HG03354 (cell line): ENCODE data around the gene LRRIQ4.

Experiments used
- ATAC-seq: cut with Tn5 transposase; IDR thresholded peaks from one replicate; pipeline ENCODE4 v1.9.1; 2021; ENCODE audit warnings: mild to moderate bottlenecking; ENCODE audit not compliant: unreplicated experiment, poor library complexity, severe bottlenecking

LRRIQ4 gene

DNA sequence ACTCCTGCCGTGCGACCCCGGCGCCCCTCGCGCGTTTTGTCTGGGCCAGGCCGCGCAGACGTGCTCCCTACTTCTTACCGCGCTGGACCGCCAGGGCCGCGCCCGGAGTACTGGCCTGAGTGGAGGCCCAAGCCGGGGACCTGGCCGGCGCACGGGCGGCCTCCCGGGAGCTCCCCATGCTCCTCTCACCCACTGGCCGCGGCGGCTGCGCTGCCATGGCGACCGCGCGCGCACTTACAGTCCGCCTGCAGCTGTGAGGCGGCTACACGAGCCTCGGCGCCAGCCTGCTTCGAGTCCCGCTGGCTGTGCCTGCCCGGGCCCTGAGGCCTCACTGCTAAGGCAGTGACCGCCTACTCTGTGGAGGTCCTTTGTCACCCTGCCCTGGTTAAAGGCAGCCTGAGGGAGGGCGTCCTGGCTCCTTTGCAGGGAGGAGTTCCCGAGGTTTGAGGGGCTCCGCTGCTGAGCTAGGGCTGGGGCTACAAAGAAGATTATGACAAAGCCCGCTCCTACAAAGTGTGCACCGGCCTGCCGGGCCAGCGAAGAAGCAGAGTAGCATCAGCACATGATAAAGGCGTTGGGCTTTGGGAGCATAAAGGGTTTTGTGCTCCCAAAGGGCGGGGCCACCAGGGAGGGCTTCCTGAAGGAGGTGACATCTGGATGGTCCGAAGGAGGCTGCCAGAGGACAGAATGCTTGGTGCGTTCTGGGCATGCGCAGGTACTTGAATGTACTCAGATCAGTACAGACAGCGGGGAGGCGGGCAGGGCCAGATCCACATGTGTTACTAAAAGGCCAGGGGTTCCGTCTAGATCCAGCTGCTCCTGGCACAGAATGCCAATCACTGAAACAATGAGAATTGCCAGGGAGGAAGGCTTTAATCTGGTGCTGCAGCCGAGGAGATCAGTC, at the start of gene LRRIQ4, which contains the start of gene LRRC34:
TSS of gene LRRIQ4 (plus strand) at position 539 of the 904 bp plus-strand sequence. CDS start 9,052 bp downstream, outside the sequence.
TSS of gene LRRC34 (minus strand) at position 573 of the 904 bp plus-strand sequence. CDS start at position 217, 356 bp downstream.
- ATAC-seq = peak; percentile 72

DNA sequence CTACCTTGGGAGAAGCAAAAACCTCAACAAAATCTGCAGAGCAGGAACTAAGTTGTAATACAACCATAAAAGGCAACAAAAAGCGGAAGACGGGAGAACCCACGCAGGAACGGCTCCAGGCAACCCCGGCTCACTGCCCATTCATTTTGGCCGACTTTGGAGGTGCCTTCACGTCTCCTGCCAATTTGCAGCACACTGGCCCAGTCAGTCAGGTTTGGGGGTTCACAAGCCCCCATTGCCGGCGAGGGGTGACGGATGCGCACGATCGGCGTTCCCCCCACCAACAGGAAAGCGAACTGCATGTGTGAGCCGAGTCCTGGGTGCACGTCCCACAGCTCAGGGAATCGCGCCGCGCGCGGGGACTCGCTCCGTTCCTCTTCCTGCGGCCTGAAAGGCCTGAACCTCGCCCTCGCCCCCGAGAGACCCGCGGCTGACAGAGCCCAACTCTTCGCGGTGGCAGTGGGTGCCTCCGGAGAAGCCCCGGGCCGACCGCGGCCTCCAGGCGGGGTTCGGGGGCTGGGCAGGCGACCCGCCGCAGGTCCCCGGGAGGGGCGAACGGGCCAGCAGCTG, 48.3 kb upstream of the LRRIQ4 start:
- ATAC-seq = peak; percentile 39

DNA sequence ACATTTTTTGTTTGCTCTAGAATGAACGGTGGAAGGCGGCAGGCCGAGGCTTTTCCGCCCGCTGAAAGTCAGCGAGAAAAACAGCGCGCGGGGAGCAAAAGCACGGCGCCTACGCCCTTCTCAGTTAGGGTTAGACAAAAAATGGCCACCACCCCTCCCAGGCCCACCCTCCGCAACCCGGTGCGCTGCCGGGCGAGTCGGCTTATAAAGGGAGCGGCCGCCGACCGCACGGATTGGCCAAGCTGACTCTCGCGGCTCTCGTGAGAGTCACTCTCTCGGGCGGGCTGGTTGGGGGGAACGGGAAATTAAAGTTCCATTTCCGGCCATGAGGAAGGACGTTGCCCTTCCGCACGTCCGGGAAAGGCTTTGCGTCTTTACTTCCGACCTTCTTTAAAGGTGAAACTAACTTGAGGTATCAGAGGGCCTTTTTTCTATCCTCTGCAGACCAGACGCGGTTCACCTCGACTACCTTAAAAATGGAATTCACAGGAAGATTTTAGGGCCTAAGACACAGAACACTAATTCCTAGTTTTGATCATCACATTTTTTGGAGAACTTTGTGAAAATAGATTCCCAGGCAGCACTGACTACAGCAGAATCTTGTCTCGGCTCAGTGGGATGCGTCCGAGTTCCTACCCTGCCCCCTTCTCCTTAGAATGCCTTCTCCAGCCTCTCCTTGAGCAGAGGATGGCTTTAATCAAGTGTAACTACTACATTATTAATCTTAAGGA, 47.6 kb upstream of the LRRIQ4 start, which contains the start of gene TERC:
TSS of gene TERC (minus strand) at position 179 of the 731 bp plus-strand sequence.
- ATAC-seq = peak; percentile 84

DNA sequence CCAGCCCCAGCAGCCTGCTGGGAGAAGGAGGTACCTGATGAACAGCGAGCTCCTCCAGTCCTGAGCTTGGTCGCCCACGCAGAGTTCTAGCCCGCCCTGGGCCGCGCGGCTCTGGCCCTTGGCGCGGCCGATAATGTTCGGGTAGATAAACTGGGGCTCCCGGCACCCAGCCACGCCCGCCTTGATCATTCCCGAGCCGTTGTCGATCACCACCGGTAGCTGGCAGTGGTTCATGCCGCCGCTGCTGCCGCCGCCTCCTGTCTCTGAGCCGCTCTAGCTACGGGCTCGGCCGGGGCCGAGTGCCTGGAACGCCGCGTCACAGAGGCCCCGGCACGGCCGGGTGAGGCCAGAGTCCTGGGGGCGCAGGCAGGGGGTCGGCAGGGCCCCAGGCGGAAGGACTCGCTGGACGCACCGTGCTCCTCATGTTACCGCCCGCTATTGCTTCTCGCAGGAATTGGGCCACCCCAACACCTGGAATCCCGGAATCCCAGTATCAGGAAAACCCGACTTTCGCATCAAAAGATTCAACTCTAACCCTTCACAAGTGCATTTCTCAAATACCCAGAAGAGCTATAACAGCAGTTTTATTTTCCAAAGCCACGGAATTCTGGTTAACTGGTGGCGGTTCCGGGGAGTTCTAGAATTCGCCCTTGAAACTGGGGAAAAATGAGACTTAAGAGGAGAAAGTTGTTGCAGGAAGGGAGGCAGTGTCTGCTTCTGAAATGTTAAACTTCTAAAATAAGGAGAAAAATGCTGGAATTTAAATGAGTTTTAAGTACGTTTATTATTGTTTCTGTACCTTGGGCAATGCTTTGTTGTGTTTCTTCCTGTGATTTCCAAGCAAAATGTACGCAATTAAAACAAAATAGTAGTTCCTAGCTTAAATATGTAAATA, 43.1 kb upstream of the LRRIQ4 start, which contains the start of gene ACTRT3:
TSS of gene ACTRT3 (minus strand) at position 275 of the 895 bp plus-strand sequence. CDS start at position 234, 41 bp downstream.
- peak; percentile 26 for ATAC-seq

DNA sequence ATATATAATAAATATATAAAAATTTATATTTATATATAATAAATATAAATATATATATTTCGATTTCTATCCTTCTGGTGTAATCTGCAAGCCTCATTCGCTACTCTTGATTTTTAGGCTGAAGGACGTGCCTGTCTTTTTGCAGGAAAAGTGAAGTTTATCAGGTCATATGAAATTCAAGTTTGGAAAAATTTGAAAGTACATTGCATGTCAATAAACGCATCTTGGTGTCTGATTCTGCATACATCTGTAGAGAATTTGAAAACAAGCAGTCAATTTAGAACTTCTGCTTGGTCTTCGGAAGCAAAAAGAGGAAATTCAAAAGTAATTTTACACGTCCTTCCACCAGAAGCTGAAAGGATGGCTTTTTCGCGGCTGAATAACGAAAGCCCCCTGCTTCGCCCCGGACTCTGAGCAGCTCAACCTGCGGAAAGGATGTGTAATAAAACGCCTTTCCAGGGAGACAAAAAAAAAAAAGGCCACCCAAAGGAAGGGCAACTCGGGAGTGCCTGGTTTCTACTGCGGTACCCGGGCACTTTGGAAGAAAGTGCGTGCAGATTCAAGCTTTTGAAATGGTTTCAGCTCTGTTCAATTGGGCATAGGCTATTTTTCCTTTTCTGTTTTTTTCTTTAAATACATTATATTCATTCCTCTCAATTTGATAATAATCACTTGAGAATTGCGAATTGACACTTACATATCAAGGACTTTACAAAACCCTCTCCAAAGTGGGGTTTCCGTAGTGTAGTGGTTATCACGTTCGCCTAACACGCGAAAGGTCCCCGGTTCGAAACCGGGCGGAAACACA, 41.0 kb upstream of the LRRIQ4 start:
- ATAC-seq = peak; percentile 19

DNA sequence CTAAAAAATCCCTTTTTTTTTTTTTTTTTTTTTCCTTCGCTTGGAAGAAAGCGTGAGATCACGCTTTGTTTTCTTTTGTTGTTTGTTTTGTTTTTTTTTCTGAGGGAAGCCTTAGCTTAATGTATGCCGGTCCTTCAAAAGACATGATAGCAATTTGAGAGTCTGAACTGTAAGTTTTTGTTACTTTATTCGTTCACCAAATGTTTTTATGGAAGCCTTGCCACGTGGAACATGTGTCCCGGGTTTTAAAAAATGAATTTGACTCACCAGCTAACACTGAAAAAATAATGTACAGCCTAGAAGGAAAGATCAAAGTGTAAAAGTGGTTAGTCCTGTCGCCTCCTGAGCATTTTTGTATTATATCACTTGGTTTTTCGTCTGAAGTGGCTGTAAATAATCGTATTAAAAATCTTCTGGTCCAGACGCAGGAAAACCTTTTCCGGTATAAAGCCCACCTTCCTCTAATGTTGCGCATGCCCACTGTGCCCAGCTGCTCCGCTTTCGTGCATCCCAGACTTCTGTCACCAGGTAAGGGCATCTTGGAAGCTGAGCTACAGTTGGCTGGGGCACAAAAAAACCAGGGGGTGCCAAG, 40.3 kb upstream of the LRRIQ4 start:
- ATAC-seq = peak; percentile 7

DNA sequence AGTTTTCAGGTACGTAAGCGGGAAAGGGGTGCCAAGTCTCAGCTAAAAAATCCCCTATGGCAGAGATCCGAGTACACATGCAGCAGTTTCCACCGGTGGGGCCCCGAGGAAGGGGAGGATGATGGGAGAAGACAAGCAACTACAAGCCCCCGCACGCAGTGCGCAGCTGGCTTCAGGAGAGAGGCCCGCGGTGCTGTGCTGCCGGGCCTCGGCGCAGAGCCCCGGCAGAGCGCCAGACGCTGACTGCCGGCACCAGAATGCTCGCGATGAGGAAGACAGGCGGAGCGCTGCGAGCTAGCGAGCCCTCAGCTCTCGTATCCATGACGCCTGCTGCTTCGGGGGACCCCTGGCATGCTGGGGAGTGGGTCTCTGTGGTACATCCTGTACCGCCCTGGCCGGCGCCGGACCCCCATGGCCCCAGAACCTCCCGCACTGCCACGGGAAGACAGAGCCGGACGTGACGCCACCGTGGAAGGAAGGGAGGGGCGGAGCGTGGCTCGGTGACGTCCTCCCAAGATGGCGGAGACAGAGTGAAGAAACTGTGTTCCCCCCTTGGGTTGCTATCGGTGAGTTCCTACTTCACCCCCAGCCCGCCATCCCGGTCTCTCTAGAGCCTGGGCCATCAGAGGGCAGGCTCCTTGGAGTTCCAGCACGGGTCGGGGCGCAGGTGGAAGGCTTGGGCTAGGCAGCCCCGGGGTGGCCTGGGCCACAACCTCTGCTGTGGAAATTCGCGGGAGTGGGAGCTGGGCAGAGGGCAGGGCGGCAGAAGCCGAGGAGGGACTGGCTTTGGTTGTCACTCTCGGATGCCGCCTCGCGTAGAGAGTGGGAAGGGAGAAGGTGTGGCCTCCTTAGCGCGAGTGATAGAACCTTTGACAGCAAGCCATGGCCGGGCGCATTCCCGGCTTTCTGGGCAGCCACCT, 39.5 kb upstream of the LRRIQ4 start, which contains the start of gene MYNN:
TSS of gene MYNN (plus strand) at position 500 of the 920 bp plus-strand sequence. CDS start 900 bp downstream, outside the sequence.
- peak; percentile 85 for ATAC-seq

DNA sequence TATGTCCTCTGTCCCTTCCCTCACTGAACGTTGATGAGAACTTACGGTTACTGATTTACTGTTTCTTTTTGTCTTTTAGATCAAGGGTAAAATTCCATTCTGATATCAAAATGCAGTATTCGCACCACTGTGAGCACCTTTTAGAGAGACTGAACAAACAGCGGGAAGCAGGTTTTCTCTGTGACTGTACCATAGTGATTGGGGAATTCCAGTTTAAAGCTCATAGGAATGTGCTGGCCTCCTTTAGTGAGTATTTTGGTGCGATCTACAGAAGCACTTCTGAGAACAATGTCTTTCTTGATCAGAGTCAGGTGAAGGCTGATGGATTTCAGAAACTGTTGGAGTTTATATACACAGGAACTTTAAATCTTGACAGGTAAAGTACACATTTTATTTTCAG, 38.5 kb upstream of the LRRIQ4 start:
- no peak for ATAC-seq

DNA sequence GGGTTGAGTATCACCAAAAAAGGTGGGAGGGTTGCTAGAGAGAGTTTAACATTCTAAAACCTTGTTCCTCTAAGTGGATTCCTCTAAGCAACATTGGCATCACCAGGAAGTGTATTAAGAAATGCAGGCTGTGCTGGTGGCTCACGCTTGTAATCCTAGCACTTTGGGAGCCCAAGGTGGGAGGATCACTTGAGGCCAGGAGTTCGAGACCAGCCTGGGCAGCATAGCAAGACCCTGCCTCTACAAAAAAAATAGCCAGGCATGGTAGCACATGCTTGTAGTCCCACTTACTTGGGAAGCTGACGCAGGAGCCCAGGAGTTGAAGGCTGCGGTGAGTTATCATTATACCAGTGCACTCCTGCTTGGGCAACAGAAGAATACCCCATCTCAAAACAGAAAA, 34.8 kb upstream of the LRRIQ4 start:
- no peak for ATAC-seq

DNA sequence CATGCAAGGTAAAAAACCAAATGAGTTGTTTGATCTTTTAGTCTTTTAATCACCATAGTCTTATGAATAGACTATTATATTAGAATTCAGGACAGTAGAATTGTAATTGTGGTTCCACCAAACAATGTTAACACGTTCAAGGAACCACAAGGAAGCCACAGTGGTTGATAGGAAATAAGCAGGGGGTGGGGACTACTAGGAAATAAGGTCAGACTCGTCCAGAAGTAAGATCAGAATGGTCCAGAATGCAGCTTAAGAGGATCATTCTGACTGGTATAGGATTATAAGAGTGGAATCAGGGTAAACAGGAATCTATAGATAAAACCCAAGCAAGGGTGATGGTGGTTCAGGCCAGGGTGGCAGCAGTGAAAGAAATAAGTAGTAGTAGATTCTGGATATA, 31.9 kb upstream of the LRRIQ4 start:
- no peak for ATAC-seq

DNA sequence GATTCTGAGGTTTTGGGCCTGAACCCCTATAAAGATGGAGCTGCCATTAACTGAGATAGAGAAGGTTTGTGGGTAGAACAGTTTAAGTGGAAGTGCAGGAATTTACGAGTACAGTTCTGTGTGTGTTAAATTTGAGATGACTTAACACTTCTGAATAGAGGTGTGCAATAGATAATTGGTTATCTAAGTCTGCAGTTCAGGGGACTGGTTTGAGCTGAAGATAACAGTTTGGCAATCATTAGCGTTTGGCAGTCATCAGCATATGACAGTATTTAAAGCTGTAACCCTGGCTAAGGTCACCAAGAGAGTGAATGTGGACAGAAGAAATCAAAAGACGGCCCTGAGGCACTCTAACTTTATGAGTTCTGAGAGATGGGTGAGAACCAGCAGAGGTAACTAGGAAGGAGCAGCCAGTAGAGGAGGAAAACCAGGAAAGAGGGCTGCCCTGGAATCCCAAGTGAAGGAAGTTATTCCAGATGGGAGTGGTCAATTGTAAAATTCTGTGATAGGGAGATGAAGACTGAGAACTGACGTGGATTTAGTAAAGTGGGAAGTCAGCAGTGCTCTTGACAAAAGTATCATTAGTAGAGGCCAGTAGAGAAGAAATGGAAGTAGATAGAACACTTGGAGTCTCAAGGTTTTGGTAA, 31.3 kb upstream of the LRRIQ4 start:
- ATAC-seq = no peak

DNA sequence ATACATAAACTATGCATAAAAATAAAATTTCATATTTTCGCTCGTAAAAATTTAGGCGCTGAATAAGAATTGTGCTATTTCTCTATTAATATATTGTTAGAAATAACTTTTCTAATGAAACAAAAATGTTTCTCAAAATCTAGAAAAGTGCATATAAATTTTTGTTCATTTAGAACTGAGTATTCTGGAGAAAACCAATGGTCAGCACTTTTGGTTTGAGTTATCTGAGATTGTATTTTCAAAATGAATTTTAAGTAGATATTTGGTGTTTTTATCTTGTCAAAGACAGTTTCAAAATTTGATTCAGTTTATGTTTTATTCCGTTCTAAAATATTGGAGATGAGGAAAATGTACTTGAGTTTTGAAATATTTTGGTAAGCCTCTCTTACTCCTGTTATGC, 25.6 kb upstream of the LRRIQ4 start:
- ATAC-seq = no peak

DNA sequence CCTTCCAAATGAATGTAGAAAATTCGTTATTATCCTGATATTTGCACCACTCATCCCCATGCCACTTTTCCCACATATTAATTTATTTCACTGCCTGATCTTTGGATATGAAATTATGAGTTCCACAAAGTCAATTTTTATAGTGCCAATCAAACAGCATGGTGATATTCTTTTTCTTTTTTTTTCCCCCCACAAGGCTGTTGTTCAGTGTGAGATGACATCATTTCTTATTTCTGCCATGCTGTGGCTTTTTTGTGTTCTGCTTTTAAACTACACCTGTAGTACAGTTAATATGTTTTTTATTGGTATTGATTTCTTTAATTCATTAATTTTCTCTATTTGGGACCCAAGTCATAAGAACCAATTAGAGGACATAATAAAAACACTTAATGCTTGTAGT, 24.9 kb upstream of the LRRIQ4 start:
- ATAC-seq = no peak

DNA sequence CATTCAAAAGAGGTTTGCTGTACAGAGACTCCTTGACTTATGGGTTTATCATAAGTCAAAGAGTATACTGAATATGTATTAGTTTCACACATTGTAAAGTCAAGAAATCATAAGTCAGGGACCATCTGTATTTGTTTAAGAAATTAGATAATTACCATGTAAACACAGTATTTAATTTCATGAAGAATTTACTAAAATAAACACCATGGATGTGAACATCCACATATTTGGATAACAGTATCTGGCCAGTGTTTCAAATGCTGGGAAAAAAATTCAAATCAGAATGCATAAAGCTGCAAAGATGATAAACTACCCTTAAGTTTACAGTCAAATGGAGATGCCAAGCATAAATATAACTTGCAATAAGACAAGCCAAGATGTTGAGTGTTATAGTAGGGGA, 22.5 kb upstream of the LRRIQ4 start:
- ATAC-seq = no peak

DNA sequence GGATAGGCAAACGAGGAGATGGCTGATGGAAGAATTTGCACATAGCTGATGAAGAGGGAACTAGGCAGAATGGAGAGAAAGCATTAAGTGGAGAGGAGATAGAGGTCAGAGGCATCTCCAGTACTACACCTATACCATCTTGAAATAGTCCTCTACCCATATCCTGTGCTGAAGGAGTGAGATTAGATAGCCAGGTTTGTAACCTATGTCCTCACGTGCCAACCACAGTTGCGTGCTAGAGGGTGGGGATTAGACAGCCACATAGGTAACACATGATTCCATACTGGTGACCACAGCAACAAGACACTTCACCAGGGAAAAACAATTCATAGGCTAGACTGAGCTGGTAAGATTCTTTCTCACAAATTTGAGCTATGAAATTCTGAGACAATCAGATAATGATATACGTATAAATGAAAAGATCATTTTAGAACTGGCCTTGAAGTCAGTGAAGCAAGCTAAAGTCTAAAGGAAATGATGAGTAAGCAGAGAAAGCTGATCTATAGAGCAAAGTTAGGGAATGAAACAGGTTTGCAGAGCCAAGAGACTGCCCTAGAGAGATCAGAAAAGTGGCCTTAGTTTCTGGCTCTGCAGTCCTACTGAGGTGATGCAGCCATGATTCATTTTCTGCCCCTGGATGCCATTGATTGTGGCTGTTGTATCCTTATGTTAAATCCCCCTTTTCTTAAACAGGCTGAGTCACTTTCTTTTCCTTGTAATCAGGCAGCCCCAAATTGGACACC, 21.8 kb upstream of the LRRIQ4 start:
- ATAC-seq = no peak

DNA sequence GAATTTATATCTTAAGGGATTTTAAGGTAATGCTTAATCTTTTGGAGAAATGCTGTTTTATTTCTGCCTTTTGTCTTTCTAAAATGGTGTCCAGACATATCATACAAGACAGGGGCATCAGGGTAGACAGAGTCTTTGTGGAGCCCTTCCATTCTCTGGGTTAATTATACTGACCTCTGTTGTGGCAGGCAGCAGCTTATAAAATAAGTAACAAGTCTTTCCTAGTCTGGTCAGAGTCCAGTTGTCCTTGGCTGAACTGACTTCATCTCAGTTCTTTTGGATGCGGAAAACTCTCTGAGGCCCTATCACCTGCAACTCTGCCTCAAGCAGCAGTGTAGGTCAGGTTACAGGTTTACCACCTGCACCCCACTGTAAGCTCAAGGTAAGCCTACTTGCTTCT, 20.3 kb upstream of the LRRIQ4 start:
- ATAC-seq = no peak
